Stimulated activated CD8-positive, alpha-beta memory T cell treated with anti-CD3 and anti-CD28 coated beads, Interleukin-15, amount 100 ng/mL, for 24 hours (primary cell): ENCODE results near the gene TMEM150B.
A peak's percentile ranks its signal among the peaks of the same experiment; 100 is the strongest.
"Not testable (repeated sequence)": the region's sequence is repeated elsewhere in the genome, so short reads cannot be mapped to it uniquely, and the experiment has no call there.

Source experiments
- DNase-seq: peaks from one replicate; pipeline ENCODE4 v3.0.0-alpha.2; 2020; ENCODE audit warnings: low read depth

Gene TMEM150B

DNA sequence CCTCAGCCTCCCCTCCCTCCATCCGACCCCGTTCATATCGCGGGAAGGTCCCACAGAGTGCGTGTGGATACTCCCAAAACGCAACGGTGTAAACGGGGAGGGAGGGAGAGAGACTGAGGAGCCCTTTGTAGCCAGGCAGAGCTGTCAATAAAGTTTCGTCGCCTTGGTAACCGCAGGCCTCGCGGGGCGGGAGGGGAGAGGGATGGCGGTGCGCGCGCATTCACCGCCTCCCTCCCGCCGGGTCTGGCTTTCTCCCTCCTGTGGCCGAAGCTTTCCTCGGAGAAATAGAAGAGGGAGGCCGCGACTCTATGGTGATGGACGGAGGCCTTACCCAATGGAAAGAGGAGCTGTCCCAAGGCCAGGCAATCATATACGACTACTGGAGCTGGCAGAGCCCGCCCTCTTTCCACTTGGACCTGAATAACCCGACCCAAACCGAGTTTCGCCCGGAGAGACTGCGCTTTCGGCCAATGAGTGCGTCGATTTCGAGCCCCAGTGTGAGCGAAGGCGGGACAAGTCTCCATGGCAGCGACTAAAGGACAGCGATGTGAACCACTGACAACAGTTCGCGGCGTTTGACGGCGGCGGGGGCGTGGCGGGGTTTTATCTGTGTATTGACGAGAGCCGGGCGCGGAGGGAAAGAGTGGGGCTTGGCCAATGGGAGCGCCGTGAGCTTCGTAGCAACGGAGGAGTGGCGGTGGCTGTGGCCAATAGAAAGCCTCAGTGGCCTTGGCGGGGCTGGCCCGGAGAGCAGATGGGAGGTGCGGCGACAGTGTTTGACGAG, 14.2 kb upstream of the TMEM150B start, which contains the start of gene KMT5C:
TSS of gene KMT5C (plus strand) at position 772 of the 784 bp plus-strand sequence. CDS start 2,061 bp downstream, outside the sequence.
- DNase-seq: peak; percentile 99

DNA sequence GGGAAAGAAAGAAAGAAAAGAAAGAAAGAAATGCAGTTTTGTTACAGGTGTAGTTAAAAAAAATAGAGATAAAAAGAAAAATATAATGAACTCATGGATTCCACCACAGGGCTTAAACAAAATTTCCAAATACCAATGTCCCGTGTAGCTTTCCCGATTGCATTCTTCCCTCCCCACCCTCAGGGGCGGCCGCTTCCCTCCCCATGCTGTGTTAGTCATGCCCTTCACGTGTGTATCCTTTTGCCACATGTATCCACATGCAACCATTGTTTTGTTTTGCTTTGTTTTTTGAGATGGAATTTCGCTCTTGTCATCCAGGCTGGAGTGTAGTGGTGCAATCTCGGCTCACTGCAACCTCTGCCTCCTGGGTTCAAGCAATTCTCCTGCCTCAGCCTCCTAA, 11.0 kb upstream of the TMEM150B start:
- DNase-seq: no peak

DNA sequence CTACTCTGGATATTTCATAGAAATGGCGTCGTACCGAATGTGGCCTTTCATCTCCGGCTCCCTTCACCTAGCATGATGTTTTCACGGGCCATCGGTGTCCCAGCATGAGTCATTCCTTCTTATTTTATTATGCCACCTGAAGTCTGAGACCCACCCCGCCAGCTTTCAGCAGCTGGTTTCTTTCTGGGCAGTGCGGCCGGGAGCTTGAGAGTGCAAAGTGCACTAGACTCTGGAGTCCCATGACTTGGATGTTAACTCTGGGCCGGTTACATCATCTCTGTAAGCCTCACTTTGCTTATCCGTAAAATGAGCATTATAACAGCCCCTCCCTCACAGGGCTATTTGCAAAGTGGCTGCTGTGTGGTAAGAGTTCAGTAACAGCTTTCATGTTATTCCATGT, 8.7 kb upstream of the TMEM150B start:
- no peak for DNase-seq

DNA sequence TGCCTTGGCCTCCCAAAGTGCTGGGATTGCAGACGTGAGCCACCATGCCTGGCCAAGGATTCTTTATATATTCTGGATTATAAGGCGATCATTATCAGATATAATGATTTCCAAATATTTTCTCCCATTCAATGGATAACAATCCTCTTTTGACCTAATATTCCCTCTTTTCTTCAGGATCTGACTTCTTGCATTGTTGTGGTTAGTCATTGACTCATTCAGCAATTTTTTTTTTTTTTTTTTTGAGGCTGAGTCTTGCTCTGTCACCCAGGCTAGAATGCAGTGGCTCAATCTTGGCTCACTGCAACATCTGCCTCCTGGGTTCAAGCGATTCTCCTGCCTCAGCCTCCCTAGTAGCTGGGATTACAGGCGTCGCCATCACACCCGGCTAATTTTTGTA, 4.7 kb upstream of the TMEM150B start:
- not testable (repeated sequence) for DNase-seq

DNA sequence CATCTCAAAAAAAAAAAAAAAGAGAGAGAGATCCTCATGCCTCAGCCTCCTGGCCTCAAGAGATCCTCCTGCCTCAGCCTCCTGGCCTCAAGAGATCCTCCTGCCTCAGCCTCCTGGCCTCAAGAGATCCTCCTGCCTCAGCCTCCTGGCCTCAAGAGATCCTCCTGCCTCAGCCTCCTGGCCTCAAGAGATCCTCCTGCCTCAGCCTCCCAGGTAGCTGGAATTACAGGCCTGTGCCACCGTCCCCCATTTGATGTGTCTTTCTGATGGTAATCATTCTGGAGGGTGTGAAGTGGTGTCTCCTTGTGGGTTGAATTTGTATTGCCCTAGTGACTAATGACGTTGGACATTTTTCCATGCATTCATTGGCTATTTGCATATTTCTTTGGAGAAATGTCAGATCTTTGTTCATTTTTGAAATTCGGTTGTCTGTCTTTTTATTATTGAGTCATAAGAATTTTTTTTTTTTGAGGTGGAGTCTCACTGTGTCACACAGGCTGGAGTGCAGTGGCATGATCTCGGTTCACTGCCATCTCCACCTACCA, 3.7 kb upstream of the TMEM150B start:
- DNase-seq: not testable (repeated sequence)

DNA sequence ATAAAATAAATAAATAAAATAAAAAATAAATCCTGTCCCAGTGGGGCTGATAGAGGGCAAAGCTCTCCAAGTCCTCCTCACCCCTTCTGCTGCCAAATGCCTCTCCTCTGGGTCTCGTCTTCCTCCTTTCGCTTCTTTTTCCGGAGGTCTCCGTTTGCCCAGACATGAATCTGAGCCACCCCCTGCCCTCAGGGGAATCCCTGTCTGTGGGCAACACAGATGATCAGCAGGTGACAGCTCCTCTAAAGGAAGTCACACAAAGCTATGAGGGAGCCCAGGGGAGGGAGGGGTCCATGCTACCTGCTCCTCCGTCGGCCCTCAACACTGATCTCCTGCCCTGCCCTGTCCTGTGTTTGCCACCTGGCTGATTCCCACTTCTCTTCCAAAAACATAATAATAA, 479 bp downstream of the TMEM150B start:
- DNase-seq: no peak

DNA sequence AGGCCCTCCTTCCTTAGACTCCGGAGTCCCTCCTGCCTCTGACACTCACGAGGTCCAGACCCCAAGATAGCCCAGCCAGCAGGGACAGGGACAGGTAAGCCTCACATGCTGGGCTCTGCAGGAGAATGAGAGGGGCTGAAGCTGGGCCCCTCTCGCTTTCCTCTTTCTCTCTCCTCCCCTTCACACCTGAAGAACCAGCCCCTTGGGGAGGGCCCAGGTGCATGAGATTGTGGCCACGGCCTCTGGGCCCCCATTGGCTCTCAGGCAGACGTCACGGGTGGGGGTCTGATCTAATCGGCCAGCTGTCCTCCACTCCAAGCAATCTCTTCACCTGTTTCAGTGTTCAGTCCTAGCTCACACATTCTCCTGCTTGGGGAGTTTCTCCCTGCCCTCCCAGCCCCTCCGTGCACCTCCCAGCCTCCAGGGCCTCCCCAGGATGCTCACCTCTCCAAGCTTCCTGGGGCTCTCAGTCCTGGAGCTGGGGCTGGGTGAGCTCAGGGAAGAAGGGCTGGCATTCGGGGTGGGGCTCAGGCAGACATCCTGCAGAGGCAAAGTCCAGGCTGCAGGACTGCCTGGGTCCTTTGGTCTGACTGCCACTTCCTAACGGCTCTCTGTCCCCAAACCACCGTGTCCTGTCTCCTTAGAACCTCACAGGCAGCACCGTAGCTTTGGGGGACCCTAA, 2.8 kb downstream of the TMEM150B start:
- DNase-seq: no peak

DNA sequence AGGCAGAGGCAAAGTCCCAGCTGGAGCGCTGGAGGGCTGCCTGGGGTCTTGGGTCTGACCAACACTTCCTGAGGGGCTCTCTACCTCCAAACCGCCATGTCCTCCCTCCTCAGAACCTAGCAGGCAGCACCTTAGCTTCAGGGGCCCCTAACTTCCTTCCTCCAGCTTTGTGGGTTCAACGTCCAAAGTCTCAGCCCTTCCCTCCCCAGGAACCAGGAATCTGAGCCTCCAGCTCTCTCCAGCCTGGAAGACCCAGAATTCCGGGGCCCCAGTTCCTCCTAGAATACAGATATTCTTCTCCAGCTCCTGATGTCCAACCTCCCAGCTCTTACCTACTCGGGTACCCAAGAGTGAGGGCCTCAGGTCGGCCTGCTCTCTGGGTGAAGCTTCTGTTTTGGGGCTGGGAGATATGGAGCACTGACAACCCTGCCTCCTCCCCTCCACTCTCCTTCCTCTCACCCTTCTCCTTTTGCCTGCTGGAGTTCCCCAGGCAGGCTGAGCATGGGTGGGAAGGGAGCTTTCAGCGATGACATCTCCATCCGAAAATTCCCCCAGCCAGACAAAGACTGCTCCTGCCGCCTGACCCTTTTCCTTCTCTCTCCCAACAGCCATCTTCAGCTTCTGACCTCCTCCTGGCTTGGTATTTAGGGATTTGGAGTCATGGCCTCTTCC, 3.5 kb downstream of the TMEM150B start:
- DNase-seq: no peak

DNA sequence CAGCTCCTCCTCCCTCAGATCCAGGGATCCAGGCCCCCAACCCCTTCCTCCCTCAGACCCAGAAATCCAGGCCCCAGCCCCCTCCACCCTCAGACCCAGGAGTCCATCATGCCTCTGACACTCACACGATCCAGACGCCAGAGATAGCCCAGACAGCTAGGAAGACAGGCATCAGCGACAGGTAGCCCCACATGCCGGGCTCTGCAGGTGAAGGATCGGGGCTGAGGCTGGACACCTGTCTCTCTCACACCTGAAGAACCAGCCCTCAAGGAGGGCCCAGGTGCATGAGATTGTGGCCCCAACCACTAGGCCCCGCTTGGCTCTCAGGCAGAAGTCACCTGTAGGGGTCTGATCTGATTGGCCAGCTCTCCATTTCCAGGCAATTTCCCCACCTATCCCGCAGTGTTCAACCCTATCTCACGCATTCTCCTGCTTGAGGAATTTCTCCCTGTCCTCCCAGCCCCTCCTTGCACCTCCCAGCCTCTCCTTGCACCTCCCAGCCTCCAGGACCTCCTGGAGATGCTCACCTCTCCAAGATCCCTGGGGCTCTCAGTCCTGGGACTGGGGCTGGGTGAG, 4.2 kb downstream of the TMEM150B start:
- DNase-seq: no peak

DNA sequence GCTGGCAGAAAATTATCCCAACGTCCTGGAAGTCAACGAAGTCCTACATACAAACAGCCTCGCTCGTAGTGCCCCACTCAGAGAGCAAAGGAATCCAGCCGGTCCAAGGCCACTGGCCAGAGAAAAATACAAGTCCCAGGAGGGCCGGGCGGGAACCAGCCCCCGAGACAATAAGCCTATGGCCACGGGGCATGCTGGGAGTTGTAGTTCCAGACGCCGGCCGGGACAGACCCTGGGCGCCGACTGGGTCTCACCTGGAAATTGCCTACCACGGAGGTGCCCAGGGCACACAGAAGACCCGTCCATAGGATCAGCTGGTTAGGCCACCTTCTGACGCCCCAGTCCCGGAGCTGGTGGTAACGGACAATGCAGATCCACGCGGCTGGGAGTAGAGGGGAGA, 5.4 kb downstream of the TMEM150B start:
- no peak for DNase-seq

DNA sequence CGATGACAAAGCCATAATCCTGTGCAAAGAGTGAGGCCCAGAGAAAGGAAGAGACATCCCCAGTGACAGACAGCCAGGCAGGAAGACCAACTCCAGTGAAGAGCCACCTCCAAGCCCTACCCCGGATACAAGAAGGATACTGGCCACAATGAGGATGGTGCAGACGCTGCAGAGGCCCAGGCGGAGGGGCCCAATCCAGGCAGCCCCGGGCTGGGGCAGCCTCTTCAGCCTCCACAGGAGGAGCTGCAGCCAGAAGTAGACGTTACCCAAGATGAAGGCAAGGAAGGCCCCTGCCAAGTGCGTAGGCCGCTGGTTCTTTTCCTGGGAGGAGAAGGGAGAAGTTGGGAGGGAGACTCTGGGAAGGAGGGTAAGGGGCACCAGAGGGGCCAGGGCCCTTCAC, 8.5 kb downstream of the TMEM150B start:
- no peak for DNase-seq

DNA sequence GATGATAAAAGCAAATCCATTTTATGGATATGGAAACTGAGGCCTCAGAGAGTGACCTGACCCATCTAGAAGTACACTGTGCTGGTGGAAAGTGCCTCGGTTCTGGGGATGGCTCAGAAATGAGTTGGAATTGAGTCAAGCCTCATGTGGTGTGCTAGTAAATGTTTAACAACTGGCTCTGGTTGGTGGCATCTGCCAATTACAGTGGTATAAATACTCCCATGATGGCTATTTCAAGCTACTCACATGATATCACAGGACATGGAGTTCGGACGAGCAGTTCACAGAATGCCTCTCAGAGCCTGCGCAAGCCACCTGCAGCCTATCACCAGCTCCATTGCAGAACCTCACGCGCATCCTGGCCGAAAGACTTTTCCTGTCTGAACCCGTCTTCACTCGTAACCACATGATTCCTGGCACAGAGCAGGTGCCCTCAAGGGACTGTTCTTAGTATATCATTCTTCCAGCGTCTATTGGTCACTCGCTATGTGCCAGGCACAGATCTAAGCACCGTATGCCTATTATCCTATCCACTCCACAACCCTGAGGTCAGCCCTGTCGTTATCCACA, 9.1 kb downstream of the TMEM150B start:
- no peak for DNase-seq

DNA sequence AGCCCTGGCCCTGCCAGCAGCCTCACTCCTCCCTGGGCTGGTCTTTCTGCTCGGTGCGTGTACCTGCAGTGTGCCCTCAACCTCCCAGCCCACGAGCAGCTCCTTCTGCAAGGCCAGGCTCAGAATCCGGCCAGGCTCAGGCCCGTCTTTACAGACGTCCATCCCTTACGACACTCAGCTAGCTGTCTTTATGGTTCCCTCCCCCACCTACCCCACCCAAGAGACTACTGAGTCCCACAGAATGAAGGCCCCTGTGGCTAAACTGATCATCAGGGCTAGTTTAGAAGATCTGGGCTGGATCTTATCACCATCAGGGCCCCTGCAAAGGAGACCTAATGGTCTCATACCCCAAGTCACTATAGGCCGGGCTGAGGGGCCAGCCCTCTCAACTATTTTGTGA, 10.7 kb downstream of the TMEM150B start:
- DNase-seq: no peak

DNA sequence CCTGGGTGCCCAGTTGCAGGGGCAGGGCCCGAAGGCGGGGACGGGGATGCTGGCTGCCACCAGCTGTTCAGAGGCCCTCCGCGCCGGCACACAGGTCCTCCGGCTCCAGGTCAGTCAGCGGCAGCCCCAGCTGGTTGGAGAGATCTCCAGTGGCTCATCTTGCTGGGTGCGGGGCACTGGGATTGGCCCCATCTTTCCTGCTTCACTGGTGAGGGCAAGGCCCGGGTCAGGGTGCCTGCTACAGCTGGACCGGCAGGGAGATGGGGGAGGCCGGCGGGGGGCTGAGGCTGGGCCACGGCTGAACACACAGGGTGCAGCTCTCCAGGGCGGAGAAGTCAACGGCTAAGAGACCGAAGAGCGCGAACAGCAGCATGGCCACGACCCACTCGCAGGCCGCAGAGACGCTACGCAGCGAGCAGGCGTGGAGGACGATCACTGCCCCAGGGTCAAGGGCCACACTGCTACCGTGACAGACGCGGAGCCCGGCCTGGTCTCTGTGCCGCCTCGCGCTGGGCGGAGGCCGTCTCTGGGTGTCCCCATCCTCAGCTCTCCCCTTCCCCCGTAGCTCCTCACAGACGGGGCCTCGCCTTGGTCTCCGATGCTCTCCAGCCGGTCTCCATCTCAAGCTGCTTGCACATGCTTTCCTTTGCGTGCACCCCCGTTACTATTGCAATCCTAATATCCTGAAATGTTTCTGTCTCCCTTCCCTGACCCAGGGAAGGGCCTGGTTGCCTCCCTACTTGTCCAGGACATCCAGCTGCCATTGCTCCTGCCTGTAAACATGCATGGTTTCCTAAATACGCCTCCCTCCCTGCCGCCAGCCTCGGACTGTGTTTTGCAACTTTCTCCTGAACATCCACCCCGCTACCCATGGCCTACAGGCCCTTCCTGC, 12.3 kb downstream of the TMEM150B start:
- DNase-seq: no peak

DNA sequence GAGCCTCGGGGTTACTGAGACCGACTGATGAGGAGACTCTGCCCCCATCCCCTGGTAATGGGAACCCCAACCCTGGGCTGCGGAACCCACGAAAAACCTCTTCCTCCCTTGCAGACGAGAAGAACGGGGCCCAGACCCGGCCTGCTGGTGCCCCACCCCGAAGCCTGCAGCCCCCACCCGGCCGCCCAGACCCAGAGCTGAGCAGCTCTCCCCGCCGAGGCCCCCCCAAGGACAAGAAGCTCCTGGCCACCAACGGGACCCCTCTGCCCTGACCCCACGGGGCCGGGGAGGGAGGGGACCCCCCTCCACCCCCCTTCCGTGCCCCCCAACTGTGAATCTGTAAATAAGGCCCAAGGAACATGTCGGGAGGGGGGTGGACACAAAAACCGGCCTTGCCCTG, 13.3 kb downstream of the TMEM150B start:
- DNase-seq: no peak

DNA sequence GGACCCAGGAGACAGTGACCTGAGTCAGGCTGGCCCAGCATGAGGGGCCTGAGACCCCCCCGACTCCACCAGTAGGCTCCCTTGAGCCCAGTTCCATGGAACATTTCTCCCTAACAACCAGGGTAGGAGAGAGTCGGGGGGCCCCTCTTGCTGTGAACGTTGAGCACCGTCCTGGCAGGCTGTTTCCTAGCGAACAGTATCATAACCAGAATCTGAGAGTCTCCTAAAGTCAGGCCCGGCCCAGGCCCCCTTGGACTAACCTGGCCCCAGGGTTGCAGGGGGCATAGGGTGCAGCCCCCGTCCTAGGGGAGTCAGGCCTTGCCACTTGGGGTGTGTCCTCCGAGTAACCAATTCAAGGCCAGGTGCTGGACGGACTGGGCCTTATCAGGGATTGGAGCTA, 13.7 kb downstream of the TMEM150B start:
- DNase-seq: no peak

DNA sequence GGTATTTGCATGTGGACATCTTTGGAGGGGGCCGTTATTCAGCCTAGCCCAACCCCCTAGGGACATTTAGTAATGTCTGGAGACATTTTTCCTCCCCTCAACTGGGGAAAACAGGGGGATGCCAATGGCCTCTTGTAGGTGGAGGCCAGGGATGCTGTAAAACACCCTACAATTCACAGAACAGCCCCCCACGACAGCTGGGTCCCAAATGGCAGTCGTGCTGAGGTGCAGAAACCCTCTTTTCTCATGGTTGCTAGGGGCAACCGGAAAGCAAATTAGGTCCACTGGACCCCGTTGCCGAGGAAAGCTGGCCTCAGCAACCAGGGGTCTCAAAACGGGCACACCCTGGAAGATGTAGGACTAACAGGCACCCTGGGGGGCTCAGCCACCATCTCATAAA, 14.6 kb downstream of the TMEM150B start:
- no peak for DNase-seq

DNA sequence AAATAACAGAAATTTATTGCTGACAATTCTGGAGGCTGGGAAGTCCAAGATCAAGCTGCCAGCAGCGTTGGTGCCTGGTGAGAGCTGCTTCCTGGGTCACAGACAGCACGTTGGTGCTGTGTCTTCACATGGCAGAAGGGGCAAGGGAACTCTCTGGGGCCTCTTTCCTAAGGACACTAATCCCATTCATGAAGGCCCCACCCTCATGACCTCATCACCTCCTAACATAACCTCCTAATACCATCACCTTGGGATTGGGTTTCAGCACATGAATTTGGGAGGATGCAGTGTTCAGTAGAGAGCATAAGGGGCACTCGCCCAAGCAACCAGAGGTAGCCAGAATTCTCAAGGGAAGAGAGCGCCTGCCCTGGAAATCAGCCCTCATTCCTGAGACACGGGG, 15.7 kb downstream of the TMEM150B start:
- DNase-seq: no peak

DNA sequence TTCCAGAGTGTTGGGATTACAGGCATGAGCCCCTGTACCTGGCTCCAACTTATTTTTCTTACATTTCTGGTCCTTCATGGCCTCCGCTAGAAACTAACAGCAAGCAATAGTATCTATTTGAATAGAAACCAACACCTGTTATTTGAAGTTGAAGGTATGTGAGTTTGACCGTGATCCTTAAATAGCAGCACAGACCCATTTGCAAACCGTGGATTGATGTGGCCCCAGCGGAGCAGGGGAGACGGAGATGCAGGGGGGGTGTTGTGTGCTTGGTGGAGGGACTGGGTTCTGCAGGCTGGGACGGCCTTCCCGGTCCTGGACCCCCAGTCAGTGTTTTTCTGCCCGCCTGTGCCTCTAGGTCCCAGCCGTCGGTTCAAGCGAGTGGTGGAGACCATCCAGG, 16.9 kb downstream of the TMEM150B start:
- no peak for DNase-seq

DNA sequence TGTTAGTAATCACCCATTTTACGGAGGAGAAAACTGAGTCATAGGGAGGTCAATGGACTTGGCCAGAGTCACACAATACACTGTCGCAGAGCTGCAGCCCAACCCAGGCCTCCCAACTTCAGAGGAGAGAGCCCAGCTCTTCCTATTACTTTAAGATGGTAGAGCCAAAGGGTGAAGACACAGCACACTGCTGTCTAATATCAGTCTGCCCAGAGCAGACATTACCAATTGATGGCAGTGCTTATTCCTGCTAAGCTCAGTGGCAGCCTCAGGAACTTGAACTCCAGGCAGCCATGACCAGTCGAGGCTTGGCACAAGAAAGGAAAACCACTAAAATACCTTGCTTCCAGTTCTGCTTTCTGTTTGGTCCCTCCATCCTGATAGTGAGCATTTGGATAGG, 18.4 kb downstream of the TMEM150B start:
- no peak for DNase-seq

DNA sequence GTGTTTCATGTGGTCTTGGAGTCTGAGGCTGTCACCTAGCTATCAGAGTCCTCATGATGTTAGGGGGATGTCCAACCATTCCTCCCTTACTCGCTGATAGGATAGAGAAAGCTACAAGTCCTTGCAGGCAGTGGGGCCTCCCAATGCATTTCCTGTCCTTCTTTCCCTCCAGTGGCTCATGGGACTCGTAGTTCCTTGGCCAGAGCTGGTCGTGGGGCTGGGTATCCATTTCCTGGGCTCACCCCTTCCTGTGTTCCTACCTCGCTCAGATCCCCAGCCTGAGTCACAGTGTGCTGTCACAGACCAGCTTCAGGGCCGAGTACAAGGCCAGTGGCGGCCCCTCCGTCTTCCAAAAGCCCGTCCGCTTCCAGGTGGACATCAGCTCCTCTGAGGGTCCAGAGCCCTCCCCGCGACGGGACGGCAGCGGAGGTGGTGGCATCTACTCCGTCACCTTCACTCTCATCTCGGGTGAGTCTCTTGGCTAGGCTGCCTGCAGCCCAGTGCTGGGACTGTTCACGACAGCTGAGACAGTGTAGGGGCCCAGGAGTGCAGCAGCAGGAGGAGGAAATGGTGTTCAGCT, 19.1 kb downstream of the TMEM150B start:
- no peak for DNase-seq
